ENCODE results near the gene SALL1. TPM values are rescaled to one million over a fixed set of nuclear protein-coding genes. Genes with fewer than 3 reads are reported as not detected.

Gene SALL1
- 52.3 TPM for polyA plus RNA-seq (2013, experiment 1 of 2)
- polyA plus RNA-seq (2013, experiment 2 of 2): 50.1 TPM

DNA sequence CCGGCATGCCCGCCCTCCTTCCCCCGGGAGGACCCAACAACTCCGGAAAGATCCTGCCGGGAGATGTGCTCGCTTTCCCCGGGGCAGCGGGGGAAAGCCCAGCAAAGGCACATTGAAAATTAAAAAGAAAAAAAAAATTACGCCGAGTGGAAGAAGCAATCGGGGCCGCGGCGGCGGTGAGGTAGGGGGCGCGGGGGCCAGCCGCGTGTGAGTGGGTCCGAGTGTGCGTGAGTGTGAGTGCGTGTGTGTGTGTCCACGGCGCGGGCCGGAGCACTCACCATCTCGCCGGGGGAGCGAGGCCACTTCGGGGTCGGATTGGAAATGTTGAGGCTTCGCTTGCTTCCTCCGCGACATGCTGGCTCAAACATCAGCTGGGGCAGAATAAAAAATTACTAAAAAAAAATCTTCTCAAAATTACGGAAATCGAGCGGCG is at the start of gene SALL1:
Gene SALL1 (minus strand): TSS at position 383 of the 433 bp plus-strand sequence. CDS start 29 bp downstream, at position 354.
- DNase-seq: peak; percentile 63
- Histone ChIP-seq H3K14ac (ENCODE audit: low read length in 2 of 2) (peak within 1 kb of the TSS; percentile 95 to 97), H3K4me1 (ENCODE audit: control insufficient read depth, insufficient read depth, low read depth, low read length) (peaks cover 30% of the 10 kb centered on the region), H3K27me3 (ENCODE audit: control insufficient read depth in 1 of 2, insufficient read depth in 1 of 2, low read length in 2 of 2) (peaks cover 26 to 37% of the 10 kb centered on the region in 2 experiments), H2BK120ac (ENCODE audit: low read depth, low read length) (peak within 1 kb of the TSS; percentile 80), H2AFZ (ENCODE audit: low read depth, low read length) (peak within 1 kb of the TSS; percentile 61), H3K9me3 (ENCODE audit: control insufficient read depth, low read length) (no peaks in the 10 kb centered on the region), H2BK12ac (ENCODE audit: low read length in 2 of 2) (peak within 1 kb of the TSS; percentile 93 to 94), H3K9ac (ENCODE audit: low read length) (peak within 1 kb of the TSS; percentile 89), H3K23ac (ENCODE audit: low read length in 2 of 2) (peak within 1 kb of the TSS; percentile 99), H3K4me2 (ENCODE audit: low read length, poor library complexity, severe bottlenecking) (peak within 1 kb of the TSS; percentile 98), H3K4me3 (ENCODE audit: insufficient read depth in 1 of 2, low read depth in 1 of 2, low read length in 2 of 2) (peak within 1 kb of the TSS; percentile 85 to 94), H3K36me3 (ENCODE audit: control insufficient read depth in 1 of 2, insufficient read depth in 2 of 2, low read depth in 1 of 2, low read length in 2 of 2) (no peaks in the 10 kb centered on the region), H3K4ac (ENCODE audit: low read depth in 1 of 2, low read length in 2 of 2) (peak within 1 kb of the TSS; percentile 92 to 98), H3K18ac (ENCODE audit: low read depth in 1 of 2, low read length in 2 of 2) (peak within 1 kb of the TSS; percentile 100), H3K27ac (ENCODE audit: low read length, poor library complexity, severe bottlenecking) (peak within 1 kb of the TSS; percentile 74), H3K79me1 (replicated peaks; ENCODE audit: low read length, poor library complexity, severe bottlenecking) (peaks cover 8% of the 10 kb centered on the region), H2BK15ac (ENCODE audit: low read depth, poor library complexity, severe bottlenecking) (peak within 1 kb of the TSS; percentile 100), H4K8ac (ENCODE audit: low read length) (peak within 1 kb of the TSS; percentile 87), H4K91ac (ENCODE audit: low read length) (peak within 1 kb of the TSS; percentile 93), H2BK5ac (ENCODE audit: low read depth, low read length, poor library complexity, severe bottlenecking) (peak within 1 kb of the TSS; percentile 84), H2AK5ac (ENCODE audit: low read length, severe bottlenecking) (peak within 1 kb of the TSS; percentile 3)
- 1% methylated on average over 23 of the region's 38 CpGs for WGBS

DNA sequence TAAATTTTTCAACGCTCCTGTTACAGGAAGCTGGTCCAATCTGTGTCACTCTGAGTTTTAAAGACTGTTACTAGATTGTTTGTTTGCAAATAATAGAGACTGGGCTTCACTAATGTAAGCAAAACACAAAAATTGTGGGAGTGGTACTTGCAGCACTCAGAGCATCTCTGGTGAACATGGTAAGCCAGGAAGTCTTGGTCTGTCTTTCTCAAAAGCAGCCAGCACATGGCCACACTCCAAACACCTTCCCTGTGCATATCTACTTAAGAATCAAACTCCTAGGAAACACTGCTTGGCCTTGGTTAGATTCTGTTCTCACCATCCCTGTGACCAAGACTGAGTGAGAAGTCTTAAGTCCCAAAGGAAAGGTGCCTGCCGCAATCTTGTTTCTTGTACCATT is 49.7 kb upstream of the SALL1 start:
- no peak overlapping the region for H2BK15ac ChIP-seq (ENCODE audit: low read depth, poor library complexity, severe bottlenecking)
- H3K4ac ChIP-seq (ENCODE audit: low read depth in 1 of 2, low read length in 2 of 2): no peak overlapping the region
- H3K27ac ChIP-seq (ENCODE audit: low read length, poor library complexity, severe bottlenecking): no peak overlapping the region
- WGBS: 100% methylated on average over 1 of the region's 2 CpGs
- no peak overlapping the region for H2BK120ac ChIP-seq (ENCODE audit: low read depth, low read length)
- no peaks in the 10 kb centered on the region for H3K4me1 ChIP-seq (ENCODE audit: control insufficient read depth, insufficient read depth, low read depth, low read length)
- no peak overlapping the region for H2BK12ac ChIP-seq (ENCODE audit: low read length in 2 of 2)
- no peak overlapping the region for H3K9ac ChIP-seq (ENCODE audit: low read length)
- H3K4me2 ChIP-seq (ENCODE audit: low read length, poor library complexity, severe bottlenecking): no peak overlapping the region
- no peak for DNase-seq
- no peak overlapping the region for H2AK5ac ChIP-seq (ENCODE audit: low read length, severe bottlenecking)
- no peak overlapping the region for H3K14ac ChIP-seq (ENCODE audit: low read length in 2 of 2)
- H3K36me3 ChIP-seq (ENCODE audit: control insufficient read depth in 1 of 2, insufficient read depth in 2 of 2, low read depth in 1 of 2, low read length in 2 of 2): no peaks in the 10 kb centered on the region
- H3K4me3 ChIP-seq (ENCODE audit: insufficient read depth in 1 of 2, low read depth in 1 of 2, low read length in 2 of 2): no peak overlapping the region
- no peak overlapping the region for H4K8ac ChIP-seq (ENCODE audit: low read length)
- H2AFZ ChIP-seq (ENCODE audit: low read depth, low read length): no peak overlapping the region
- H3K18ac ChIP-seq (ENCODE audit: low read depth in 1 of 2, low read length in 2 of 2): no peak overlapping the region
- no peak overlapping the region for H4K91ac ChIP-seq (ENCODE audit: low read length)
- no peak overlapping the region for H3K23ac ChIP-seq (ENCODE audit: low read length in 2 of 2)
- no peaks in the 10 kb centered on the region for H3K79me1 ChIP-seq (replicated peaks; ENCODE audit: low read length, poor library complexity, severe bottlenecking)
- no peaks in the 10 kb centered on the region for H3K27me3 ChIP-seq (ENCODE audit: control insufficient read depth in 1 of 2, insufficient read depth in 1 of 2, low read length in 2 of 2)
- H2BK5ac ChIP-seq (ENCODE audit: low read depth, low read length, poor library complexity, severe bottlenecking): no peak overlapping the region
- peaks cover 30% of the 10 kb centered on the region for H3K9me3 ChIP-seq (ENCODE audit: control insufficient read depth, low read length)

DNA sequence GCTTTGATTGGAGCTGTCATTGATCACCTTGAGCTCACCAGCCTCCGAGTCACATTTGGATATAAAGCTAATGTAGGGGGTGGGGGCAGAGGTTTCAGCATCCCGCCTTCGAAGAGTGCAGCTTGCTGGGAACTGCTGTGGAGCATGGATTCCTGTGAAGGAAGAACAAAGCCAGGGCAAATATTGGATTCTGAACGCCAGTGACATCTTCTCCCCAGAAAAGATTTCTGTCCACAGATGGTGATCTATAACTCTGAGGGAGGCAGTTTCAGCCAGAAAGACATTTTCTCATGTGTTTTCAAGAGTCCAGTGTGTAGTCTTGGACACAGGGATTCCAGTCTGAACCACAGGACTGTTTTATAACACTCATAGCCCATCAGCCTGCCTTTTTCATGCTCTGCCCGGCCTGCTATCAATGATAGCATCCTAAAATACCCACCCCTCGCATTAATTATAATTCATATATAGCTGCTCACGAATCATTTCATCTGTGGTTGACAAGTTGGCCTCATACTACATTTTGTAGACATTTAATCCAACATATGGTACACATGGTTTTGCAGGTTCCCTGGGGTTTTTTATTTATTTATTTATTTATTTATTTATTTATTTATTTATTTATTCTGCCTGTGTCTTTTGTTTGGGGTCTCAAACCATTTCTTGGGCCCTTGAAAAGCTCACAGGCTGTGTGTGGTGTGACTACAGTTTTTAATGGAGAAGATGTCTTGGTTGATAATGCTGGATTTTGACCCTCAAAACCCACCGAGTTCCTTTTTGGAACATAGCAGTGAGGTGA is 47.1 kb upstream of the SALL1 start:
- WGBS: 82% methylated on average over 7 of the region's 8 CpGs
- no peak overlapping the region for H3K23ac ChIP-seq (ENCODE audit: low read length in 2 of 2)
- no peaks in the 10 kb centered on the region for H3K36me3 ChIP-seq (ENCODE audit: control insufficient read depth in 1 of 2, insufficient read depth in 2 of 2, low read depth in 1 of 2, low read length in 2 of 2)
- no peak overlapping the region for H3K27ac ChIP-seq (ENCODE audit: low read length, poor library complexity, severe bottlenecking)
- no peak overlapping the region for H2BK12ac ChIP-seq (ENCODE audit: low read length in 2 of 2)
- DNase-seq: no peak
- no peaks in the 10 kb centered on the region for H3K79me1 ChIP-seq (replicated peaks; ENCODE audit: low read length, poor library complexity, severe bottlenecking)
- no peak overlapping the region for H2AK5ac ChIP-seq (ENCODE audit: low read length, severe bottlenecking)
- H3K4me3 ChIP-seq (ENCODE audit: insufficient read depth in 1 of 2, low read depth in 1 of 2, low read length in 2 of 2): no peak overlapping the region
- no peak overlapping the region for H2BK15ac ChIP-seq (ENCODE audit: low read depth, poor library complexity, severe bottlenecking)
- H3K14ac ChIP-seq (ENCODE audit: low read length in 2 of 2): no peak overlapping the region
- H4K91ac ChIP-seq (ENCODE audit: low read length): no peak overlapping the region
- no peak overlapping the region for H2BK5ac ChIP-seq (ENCODE audit: low read depth, low read length, poor library complexity, severe bottlenecking)
- no peak overlapping the region for H2AFZ ChIP-seq (ENCODE audit: low read depth, low read length)
- no peaks in the 10 kb centered on the region for H3K4me1 ChIP-seq (ENCODE audit: control insufficient read depth, insufficient read depth, low read depth, low read length)
- H3K9me3 ChIP-seq (ENCODE audit: control insufficient read depth, low read length): peaks cover 25% of the 10 kb centered on the region
- H3K18ac ChIP-seq (ENCODE audit: low read depth in 1 of 2, low read length in 2 of 2): no peak overlapping the region
- H3K27me3 ChIP-seq (ENCODE audit: control insufficient read depth in 1 of 2, insufficient read depth in 1 of 2, low read length in 2 of 2): peaks cover 0 to 3% of the 10 kb centered on the region in 2 experiments
- no peak overlapping the region for H3K4ac ChIP-seq (ENCODE audit: low read depth in 1 of 2, low read length in 2 of 2)
- no peak overlapping the region for H3K9ac ChIP-seq (ENCODE audit: low read length)
- no peak overlapping the region for H4K8ac ChIP-seq (ENCODE audit: low read length)
- H2BK120ac ChIP-seq (ENCODE audit: low read depth, low read length): no peak overlapping the region
- no peak overlapping the region for H3K4me2 ChIP-seq (ENCODE audit: low read length, poor library complexity, severe bottlenecking)

DNA sequence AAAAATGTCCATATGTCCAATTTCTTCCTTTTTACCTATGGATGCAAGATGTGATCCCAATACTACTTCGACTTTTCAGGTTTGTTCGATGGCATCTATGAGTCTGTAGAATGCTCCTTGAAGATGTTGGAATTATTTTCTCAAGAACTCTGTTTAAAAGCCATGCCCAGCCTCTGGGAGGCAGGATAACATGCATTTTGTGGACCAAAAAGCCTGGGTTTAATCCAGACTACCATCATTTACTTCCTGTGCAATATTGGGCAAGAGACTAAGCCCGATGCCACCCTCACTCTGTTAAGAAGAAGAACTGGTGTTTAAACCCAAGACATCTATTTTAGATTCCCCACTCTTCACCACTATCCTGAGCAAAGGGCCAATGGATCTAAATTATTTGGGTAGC is 42.8 kb upstream of the SALL1 start:
- no peak overlapping the region for H2BK15ac ChIP-seq (ENCODE audit: low read depth, poor library complexity, severe bottlenecking)
- H4K91ac ChIP-seq (ENCODE audit: low read length): no peak overlapping the region
- H3K36me3 ChIP-seq (ENCODE audit: control insufficient read depth in 1 of 2, insufficient read depth in 2 of 2, low read depth in 1 of 2, low read length in 2 of 2): no peaks in the 10 kb centered on the region
- H3K14ac ChIP-seq (ENCODE audit: low read length in 2 of 2): no peak overlapping the region
- WGBS: 96% methylated on average over 3 of the region's 3 CpGs
- no peak overlapping the region for H2AFZ ChIP-seq (ENCODE audit: low read depth, low read length)
- peaks cover 5 to 14% of the 10 kb centered on the region in 2 experiments for H3K27me3 ChIP-seq (ENCODE audit: control insufficient read depth in 1 of 2, insufficient read depth in 1 of 2, low read length in 2 of 2)
- H2BK5ac ChIP-seq (ENCODE audit: low read depth, low read length, poor library complexity, severe bottlenecking): no peak overlapping the region
- H2BK120ac ChIP-seq (ENCODE audit: low read depth, low read length): no peak overlapping the region
- H3K79me1 ChIP-seq (replicated peaks; ENCODE audit: low read length, poor library complexity, severe bottlenecking): no peaks in the 10 kb centered on the region
- no peak overlapping the region for H2AK5ac ChIP-seq (ENCODE audit: low read length, severe bottlenecking)
- no peaks in the 10 kb centered on the region for H3K9me3 ChIP-seq (ENCODE audit: control insufficient read depth, low read length)
- H3K18ac ChIP-seq (ENCODE audit: low read depth in 1 of 2, low read length in 2 of 2): no peak overlapping the region
- no peak overlapping the region for H3K9ac ChIP-seq (ENCODE audit: low read length)
- H4K8ac ChIP-seq (ENCODE audit: low read length): no peak overlapping the region
- H3K27ac ChIP-seq (ENCODE audit: low read length, poor library complexity, severe bottlenecking): no peak overlapping the region
- no peak overlapping the region for H3K4me3 ChIP-seq (ENCODE audit: insufficient read depth in 1 of 2, low read depth in 1 of 2, low read length in 2 of 2)
- H3K4me1 ChIP-seq (ENCODE audit: control insufficient read depth, insufficient read depth, low read depth, low read length): no peaks in the 10 kb centered on the region
- no peak overlapping the region for H3K23ac ChIP-seq (ENCODE audit: low read length in 2 of 2)
- no peak overlapping the region for H2BK12ac ChIP-seq (ENCODE audit: low read length in 2 of 2)
- no peak overlapping the region for H3K4ac ChIP-seq (ENCODE audit: low read depth in 1 of 2, low read length in 2 of 2)
- DNase-seq: no peak
- H3K4me2 ChIP-seq (ENCODE audit: low read length, poor library complexity, severe bottlenecking): no peak overlapping the region
